Activated gamma-delta T cell (primary cell): ENCODE measurements around the gene SETD9.

Experiments
- DNase-seq: peaks from one replicate; lab custom pipeline; 2025; lab: John Stamatoyannopoulos, UW

Gene SETD9

GRCh38 chr5:56938858-56939257, 29.5 kb downstream of the SETD9 start:
- DNase-seq, result no peak

- no peak for DNase-seq
These were observed 32.6 kb downstream of the SETD9 start for GRCh38 chr5:56941981-56942380.

DNA sequence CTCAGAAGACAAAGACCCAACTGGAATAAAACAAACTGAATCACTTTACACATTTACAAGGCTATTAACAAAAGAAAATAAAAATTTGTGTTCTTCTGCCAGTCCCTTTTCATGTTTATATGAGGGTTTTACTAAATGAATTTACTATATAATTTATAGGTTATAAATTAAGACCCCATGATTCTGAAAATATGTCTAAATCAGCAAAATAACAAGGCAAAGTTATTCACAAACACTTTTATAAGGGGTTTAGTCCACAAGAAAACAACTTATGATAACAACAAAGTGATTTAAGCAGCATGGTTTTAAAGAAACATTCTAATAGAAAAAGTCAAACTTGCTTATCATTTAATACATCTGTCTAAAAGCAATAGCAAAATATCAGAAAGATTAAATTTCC, 37.7 kb downstream of the SETD9 start:
- DNase-seq, result no peak

DNA sequence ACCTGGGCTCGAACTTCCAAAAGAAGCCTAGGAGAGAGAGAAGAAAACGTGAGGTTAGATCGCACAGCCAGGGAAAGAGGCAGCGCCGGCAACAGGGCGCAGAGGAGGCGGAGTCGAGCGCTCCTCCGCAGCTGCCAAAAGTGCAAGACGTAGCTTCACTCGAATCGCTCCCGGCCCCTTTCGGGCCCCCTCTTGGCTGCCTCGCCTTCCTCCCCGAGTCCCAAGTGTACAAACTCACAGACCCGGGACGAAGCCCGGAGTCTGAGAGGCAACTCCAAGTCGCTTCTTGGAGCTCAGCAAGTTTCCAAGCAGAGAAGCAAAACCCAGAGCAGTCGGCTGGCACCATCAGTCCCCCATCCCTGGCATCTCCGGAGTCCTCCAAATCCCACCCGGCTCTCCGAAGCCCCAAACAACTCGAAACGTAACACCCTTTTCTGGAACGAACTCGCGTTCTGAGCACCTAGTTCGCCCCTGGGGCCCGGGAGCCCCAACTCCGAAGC, 41.3 kb downstream of the SETD9 start:
- peak; percentile 11 for DNase-seq

DNA sequence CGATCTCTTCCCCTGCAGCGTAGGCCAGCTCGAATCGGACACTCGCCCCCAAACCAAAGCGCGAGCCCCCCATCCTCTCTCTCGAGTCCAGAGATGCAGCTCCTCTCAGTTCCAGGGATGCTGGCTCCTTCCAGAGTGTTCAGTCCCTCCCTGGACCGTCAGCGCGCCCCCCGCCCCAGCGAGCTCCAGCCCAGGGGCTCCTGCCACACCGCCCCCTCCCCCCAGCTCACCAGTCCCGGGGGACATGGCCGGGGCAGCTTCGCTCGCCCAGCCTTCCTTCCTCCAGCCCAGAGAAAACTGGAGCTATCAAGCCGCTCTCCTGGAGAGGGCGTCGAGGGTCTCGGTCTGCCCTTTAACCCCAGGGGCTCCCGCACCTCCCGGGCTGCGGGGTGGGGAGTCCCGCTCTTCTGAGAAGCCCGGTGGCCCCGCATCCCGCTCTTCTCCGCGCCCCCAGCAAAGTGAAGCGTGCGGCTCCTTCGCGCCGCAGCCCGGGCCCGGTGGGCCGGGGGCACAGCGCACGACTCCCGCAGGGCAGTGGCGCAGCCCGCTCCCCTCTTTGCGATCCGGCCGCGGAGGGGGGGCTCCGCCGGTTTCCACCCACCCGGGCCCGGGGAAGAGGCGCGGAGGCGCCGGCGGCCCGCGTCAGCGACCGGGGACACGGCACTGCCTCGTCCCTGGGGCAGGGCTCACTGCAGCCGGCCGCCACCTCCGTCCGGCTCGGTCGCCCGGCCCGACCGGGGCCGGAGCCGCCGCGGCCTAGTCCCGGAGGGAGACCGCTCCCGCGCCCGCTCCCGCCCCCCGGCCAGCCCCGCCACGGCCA, 41.9 kb downstream of the SETD9 start:
- DNase-seq, result peak; percentile 16

GRCh38 chr5:56951946-56952691, 42.7 kb downstream of the SETD9 start, which contains the start of gene MIER3:
TSS of gene MIER3 (minus strand) at chr5:56952123. CDS start at chr5:56952102, 21 bp downstream.
- peak; percentile 70 for DNase-seq

DNA sequence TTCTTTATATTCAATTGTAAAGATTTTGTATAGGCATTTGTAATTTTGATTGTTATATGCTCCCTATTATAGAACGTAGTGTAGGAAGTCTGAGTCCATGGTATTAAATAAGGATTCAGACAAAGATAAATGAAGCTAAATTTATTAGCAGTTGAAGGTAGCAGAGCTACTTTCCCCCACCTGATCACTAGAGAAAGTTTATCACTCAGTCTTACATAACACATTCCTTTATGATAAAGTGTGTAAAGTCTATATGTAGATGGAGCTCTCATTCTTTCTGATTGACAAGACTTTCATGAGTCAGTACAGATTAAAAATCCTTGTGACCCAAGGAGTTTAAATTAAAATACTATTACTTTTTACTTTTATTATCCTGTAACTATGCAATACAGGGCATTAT, 44.9 kb downstream of the SETD9 start:
- DNase-seq, result no peak

DNA sequence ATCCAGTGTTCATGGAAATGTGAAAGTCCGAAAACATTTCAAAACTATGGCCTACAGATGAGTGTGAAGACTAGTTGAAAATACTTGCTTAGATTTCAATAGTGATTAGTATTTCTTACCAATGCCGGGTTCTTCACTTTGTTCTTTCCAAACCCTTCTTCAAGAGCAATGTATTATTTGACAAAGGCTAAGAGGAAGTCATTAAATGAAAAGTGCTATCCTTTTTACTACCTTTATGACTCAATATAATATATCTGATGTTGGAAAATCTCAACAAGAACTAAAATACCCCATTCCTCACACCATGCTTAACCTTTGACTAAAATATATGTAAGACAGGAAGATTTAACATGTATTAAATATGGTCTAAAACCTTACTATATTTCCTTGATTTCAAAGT, 49.2 kb downstream of the SETD9 start:
- no peak for DNase-seq

- DNase-seq, result no peak
These were observed 49.9 kb downstream of the SETD9 start for GRCh38 chr5:56959326-56959725.

GRCh38 chr5:56961746-56962145, 52.4 kb downstream of the SETD9 start:
- DNase-seq, result no peak

GRCh38 chr5:56962286-56962685, 52.9 kb downstream of the SETD9 start:
- DNase-seq, result no peak

DNA sequence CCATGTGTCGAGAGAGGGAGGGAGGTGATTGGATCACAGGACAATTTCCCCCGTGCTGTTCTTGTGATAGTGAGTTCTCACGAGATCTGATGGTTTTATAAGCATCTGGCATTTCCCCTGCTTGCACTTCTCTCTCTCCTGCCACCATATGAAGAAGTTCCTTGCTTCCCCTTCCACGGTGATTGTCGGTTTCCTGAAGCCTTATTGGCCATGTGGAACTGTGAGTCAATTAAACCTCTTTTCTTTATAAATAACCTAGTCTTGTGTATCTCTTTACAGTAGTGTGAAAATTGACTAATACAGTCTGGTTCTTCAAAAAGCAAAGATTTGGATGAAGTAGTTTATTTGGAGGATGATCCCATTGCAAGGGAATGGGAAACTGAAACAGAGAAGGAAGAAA, 53.9 kb downstream of the SETD9 start:
- DNase-seq, result no peak

GRCh38 chr5:56964173-56964572, 54.8 kb downstream of the SETD9 start:
- no peak for DNase-seq
